B cell (primary cell): Measurements from ENCODE around the gene SGCA. TPM values are rescaled to one million over a fixed set of nuclear protein-coding genes. Genes with fewer than 3 reads are reported as not detected.

Source experiments
- ATAC-seq: fragments of 200-7000 bp; cut with Tn5 transposase; one replicate; pipeline ENCODE4 v1.10.0; 2021; ENCODE audit warnings: low read depth, mild to moderate bottlenecking, moderate number of reproducible peaks, moderate library complexity
- CTCF ChIA-PET: fragments of 350-600 bp; sonication (Branson Sonifier 250); formaldehyde crosslinking; loops from one replicate; lab custom pipeline; 2021; ENCODE audit warnings: antibody characterized with exemption, inconsistent platforms; lab: Charles Lee
- POLR2A ChIA-PET: fragments of 350-600 bp; sonication (Branson Sonifier 250); formaldehyde crosslinking; loops from one replicate; lab custom pipeline; 2021; ENCODE audit warnings: antibody characterized with exemption; lab: Charles Lee
- DNase-seq: peaks from one replicate; pipeline ENCODE4 v3.0.0; 2013
- H2AFZ ChIP-seq: 2 replicates; pipeline ENCODE4 v1.6.1; 2012; ENCODE audit warnings: mild to moderate bottlenecking, low read depth, low read length; ENCODE audit not compliant: insufficient read depth, poor library complexity, severe bottlenecking
- H3K27ac ChIP-seq, 2 donors: 1 replicate in 1 of 2; 2 replicates in 1 of 2; pipeline ENCODE4 v1.5.1; 2012 to 2013; ENCODE audit warnings: low read length in 2 of 2, mild to moderate bottlenecking in 2 of 2, moderate library complexity in 1 of 2
- H3K27me3 ChIP-seq, 4 experiments: fragments of 200-600 bp in 1 of 4; sonication (generic) in 1 of 4; replicated peaks in 1 of 4; 1 replicate in 2 of 4; 2 replicates in 2 of 4; pipeline versions ENCODE4 v1.6.1 to v1.7.0; 2013 to 2016; ENCODE audit warnings: low read length in 3 of 4, mild to moderate bottlenecking in 2 of 4, mixed read lengths in 1 of 4, moderate library complexity in 1 of 4; ENCODE audit not compliant: insufficient read depth in 4 of 4, control insufficient read depth in 3 of 4; ENCODE audit errors: control extremely low read depth in 1 of 4
- H3K36me3 ChIP-seq, 2 experiments: replicated peaks in 1 of 2; 1 replicate in 1 of 2; 2 replicates in 1 of 2; pipeline versions ENCODE4 v1.6.1 to v1.7.1; 2013; ENCODE audit warnings: low read length in 1 of 2; ENCODE audit not compliant: insufficient read depth in 2 of 2, control insufficient read depth in 1 of 2; ENCODE audit errors: control extremely low read depth in 1 of 2, extremely low read depth in 1 of 2
- H3K4me1 ChIP-seq, 2 donors: fragments of 200-600 bp in 1 of 2; sonication (generic) in 1 of 2; 1 replicate in 1 of 2; 2 replicates in 1 of 2; pipeline versions ENCODE4 v1.5.1 to v1.6.1; 2013 to 2017; ENCODE audit warnings: low read length in 2 of 2; ENCODE audit not compliant: control insufficient read depth in 2 of 2, insufficient read depth in 2 of 2
- H3K4me2 ChIP-seq: replicated peaks from 2 replicates; pipeline ENCODE3; 2012; ENCODE audit warnings: mild to moderate bottlenecking, low read depth, low read length; ENCODE audit not compliant: poor library complexity, severe bottlenecking
- H3K4me3 ChIP-seq, 5 experiments: fragments of 200-600 bp in 1 of 5; sonication (generic) in 1 of 5; 1 replicate in 3 of 5; 2 replicates in 2 of 5; pipeline versions ENCODE4 v1.5.1 to v1.7.0; 2011 to 2016; ENCODE audit warnings: low read length in 4 of 5, mild to moderate bottlenecking in 4 of 5, low read depth in 2 of 5, control low read depth in 1 of 5, moderate library complexity in 1 of 5; ENCODE audit not compliant: insufficient read depth in 1 of 5; ENCODE audit errors: control extremely low read depth in 1 of 5, extremely low read depth in 1 of 5
- H3K79me2 ChIP-seq: fragments of 200-600 bp; sonication (generic); one replicate; pipeline ENCODE4 v1.6.0; 2016; ENCODE audit warnings: low read length; ENCODE audit not compliant: control insufficient read depth, insufficient read depth
- H3K9ac ChIP-seq: fragments of 200-600 bp; sonication (generic); 2 replicates; pipeline ENCODE4 v1.6.1; 2017; ENCODE audit warnings: mild to moderate bottlenecking, low read length, moderate library complexity
- H3K9me3 ChIP-seq, 3 donors: one replicate each; pipeline versions ENCODE4 v1.6.1 to v1.7.1; 2013; ENCODE audit warnings: low read length in 2 of 3; ENCODE audit not compliant: control insufficient read depth in 2 of 3, insufficient read depth in 1 of 3; ENCODE audit errors: control extremely low read depth in 1 of 3
- H4K20me1 ChIP-seq: 2 replicates; pipeline ENCODE4 v1.6.0; 2012; ENCODE audit warnings: mild to moderate bottlenecking, low read length; ENCODE audit not compliant: insufficient read depth, control insufficient read depth, poor library complexity, severe bottlenecking
- H3K27ac Mint-ChIP-seq: one replicate; pipeline ENCODE4 v1.8.0; 2021; ENCODE audit warnings: mixed read lengths
- H3K27me3 Mint-ChIP-seq: one replicate; pipeline ENCODE4 v1.8.0; 2021; ENCODE audit warnings: mixed read lengths
- H3K4me1 Mint-ChIP-seq: one replicate; pipeline ENCODE4 v1.8.0; 2021; ENCODE audit warnings: mixed read lengths
- H3K4me3 Mint-ChIP-seq: one replicate; pipeline ENCODE4 v1.8.0; 2021; ENCODE audit warnings: mixed read lengths
- H3K9me3 Mint-ChIP-seq: one replicate; pipeline ENCODE4 v1.8.0; 2022; ENCODE audit warnings: mixed read lengths; ENCODE audit not compliant: insufficient read depth
- EZH2 ChIP-seq: IDR thresholded peaks from 2 replicates; pipeline ENCODE4 v1.6.1; 2012; ENCODE audit warnings: borderline replicate concordance, low read depth, mild to moderate bottlenecking, moderate library complexity, low read length; ENCODE audit not compliant: insufficient read depth, poor library complexity, severe bottlenecking
- WGBS: methylation state at CpG from one replicate; pipeline ENCODE4 v1.1.5; 2013; ENCODE audit warnings: missing lambda C conversion rate; ENCODE audit not compliant: insufficient coverage; 5-methylcytosine and 5-hydroxymethylcytosine counted together
- intact Hi-C: fragments of 100-400 bp; cut with micrococcal nuclease; formaldehyde crosslinking; loops from one replicate; pipeline ENCODE4 v1.10.0; 2022
- polyA plus RNA-seq: library from polyadenylated mRNA; depleted of rRNA; stranded (reverse); fragments of >200 nt; gene quantifications from 2 replicates; pipeline ENCODE4 v1.2.3, GENCODE V29; 2012
- total RNA-seq, 2 donors: library from RNA; stranded (reverse); fragments of 120-200 nt in 1 of 2; gene quantifications; 1 replicate in 1 of 2; 2 replicates in 1 of 2; pipeline versions ENCODE4 v1.2.3 to v1.2.4, GENCODE V29; 2013 to 2022
- TF ChIP-seq, protein P1 (sequence below): fragments of 200-600 bp; IDR thresholded peaks from one replicate; pipeline ENCODE4 v1.8.0; 2022; ENCODE audit warnings: antibody characterized with exemption, mild to moderate bottlenecking

The SGCA gene
- total and polyA plus RNA-seq, 2 donors (not counting 1 experiment from before 2014, with no cell fraction given) = 4.4 to 4.5 TPM

DNA sequence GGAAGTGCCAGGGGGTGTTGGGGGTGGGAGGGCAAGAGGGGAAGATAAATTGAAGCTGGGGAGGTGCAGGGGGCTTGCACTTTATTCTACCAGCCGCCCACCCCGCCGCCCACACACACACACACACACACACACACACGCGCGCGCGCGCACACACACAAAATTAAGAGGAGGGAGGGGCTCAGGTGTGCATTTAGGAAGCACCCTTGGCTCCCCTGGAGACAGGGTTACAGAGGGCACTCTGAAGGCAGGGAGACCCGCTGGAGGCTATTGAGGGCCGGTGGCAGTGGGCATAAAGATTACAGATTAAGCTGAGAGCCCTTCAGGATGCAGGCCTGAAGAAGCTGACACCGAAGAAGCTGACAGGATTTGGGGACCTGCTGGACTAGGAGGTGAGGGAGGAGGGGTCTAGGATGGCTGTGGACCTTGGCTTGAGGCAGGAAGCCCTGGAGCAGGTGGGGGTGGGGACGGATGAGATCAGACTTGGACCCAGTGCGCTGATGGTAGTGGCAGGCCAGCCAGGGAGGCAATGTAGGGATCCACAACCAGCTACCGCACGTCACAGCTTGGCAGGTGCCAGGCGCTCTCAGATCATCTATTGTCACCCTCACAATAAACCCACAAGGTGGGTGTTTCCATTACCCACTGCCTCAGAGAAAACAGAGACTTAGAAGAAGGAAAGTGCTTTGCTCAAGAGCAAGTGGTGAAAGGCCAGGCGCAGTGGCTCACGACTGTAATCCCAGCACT lies 35.1 kb upstream of the SGCA start:
- peak overlapping the region; percentile 99 for H3K4me2 ChIP-seq
- 77% methylated on average over 10 of the region's 19 CpGs for WGBS
- DNase-seq = peak; percentile 46

More for the DNA sequence above, 35.1 kb upstream of the SGCA start:
- H3K4me1 ChIP-seq = peaks cover 27 to 35% of the 10 kb centered on the region in 2 donors
- H3K4me3 ChIP-seq = peak overlapping the region in 4 of 5 experiments; percentile 49 to 69 (median 57)
- ATAC-seq = no peak
- Mint-ChIP-seq H3K4me3 (peak overlapping the region; percentile 82), H3K27me3 (peaks cover 10% of the 10 kb centered on the region), H3K4me1 (peaks cover 34% of the 10 kb centered on the region), H3K9me3 (no peaks in the 10 kb centered on the region), H3K27ac (peak overlapping the region; percentile 83)
- ChIA-PET CTCF (interaction anchor here (0.6 to 3.4 kb wide), 13 partner anchors 8 to 570 kb away, joined by 3 to 16 read pairs (median 4); partner anchors contain the start of genes PDK2 and PPP1R9B), POLR2A (interaction anchor here (0.8 to 1.2 kb wide), 4 partner anchors 9 to 15 kb away, joined by 3 to 19 read pairs (median 4); no protein-coding TSS in a partner anchor)
- no peaks in the 10 kb centered on the region for H3K79me2 ChIP-seq
- intact Hi-C loops = no loop called here
- peaks cover 34% of the 10 kb centered on the region for H4K20me1 ChIP-seq
- H2AFZ ChIP-seq = peak overlapping the region; percentile 71
- H3K27ac ChIP-seq = no peak overlapping the region
- H3K9ac ChIP-seq = peak overlapping the region; percentile 68
- peaks cover 0 to 8% (median 0%) of the 10 kb centered on the region in 3 donors for H3K9me3 ChIP-seq
- peaks cover 3 to 25% of the 10 kb centered on the region in 2 experiments for H3K36me3 ChIP-seq
- no peak for TF ChIP-seq EZH2
- TF ChIP-seq, protein P1, sequence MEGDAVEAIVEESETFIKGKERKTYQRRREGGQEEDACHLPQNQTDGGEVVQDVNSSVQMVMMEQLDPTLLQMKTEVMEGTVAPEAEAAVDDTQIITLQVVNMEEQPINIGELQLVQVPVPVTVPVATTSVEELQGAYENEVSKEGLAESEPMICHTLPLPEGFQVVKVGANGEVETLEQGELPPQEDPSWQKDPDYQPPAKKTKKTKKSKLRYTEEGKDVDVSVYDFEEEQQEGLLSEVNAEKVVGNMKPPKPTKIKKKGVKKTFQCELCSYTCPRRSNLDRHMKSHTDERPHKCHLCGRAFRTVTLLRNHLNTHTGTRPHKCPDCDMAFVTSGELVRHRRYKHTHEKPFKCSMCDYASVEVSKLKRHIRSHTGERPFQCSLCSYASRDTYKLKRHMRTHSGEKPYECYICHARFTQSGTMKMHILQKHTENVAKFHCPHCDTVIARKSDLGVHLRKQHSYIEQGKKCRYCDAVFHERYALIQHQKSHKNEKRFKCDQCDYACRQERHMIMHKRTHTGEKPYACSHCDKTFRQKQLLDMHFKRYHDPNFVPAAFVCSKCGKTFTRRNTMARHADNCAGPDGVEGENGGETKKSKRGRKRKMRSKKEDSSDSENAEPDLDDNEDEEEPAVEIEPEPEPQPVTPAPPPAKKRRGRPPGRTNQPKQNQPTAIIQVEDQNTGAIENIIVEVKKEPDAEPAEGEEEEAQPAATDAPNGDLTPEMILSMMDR = no peak
- peaks cover 0 to 28% (median 9%) of the 10 kb centered on the region in 4 experiments for H3K27me3 ChIP-seq
